ENCODE results near the gene RNF224.

RNF224 gene

DNA sequence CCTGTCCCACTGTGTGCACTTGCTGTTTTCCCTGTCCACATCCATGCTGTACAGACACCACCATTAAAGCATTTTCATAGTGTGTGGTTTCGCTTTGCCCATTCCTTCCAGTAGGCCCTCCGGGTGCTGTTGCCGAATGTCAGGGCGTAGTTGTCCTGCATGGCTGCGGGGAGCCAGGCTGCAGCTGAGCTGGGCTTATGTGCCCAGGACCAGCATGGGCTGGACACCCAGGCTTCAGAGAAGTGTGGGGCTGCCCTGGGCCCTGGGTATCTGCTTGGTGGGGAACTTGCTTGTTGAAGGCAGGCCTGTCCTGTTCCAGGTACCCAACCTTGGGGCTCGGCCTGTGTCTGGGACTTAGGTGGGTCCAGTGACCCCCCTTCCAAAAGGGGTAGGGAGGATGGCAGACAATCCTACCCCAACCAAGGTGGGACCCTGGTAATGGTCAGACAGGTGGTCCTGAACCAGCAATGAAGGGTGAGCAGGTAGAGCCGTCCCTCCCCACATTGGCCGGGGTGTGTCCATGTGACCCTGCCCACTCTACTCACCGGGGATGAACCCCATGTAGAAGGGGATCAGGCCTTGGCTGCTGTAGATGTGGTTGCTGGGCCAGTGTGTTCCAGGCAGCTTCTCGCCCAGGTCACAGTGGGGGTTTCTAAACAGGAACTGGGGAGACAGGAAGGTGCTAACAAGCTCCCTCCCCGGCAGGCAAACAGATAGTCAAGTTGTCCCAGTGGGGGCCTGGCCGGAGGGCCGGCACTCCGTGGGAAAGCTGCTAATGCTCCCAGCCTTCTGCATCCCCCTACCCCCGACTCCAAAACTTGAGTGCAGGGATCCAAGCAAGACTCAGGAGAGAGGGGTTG is 16.6 kb downstream of the RNF224 start:
- Histone ChIP-seq H3K4me3 (ENCODE audit: low read depth, low read length) (no peak overlapping the region), H3K27ac (no peak overlapping the region), H3K27me3 (ENCODE audit: control insufficient read depth, insufficient read depth, low read length) (no peaks in the 10 kb centered on the region), H3K79me2 (no peaks in the 10 kb centered on the region), H3K9ac (no peak overlapping the region), H3K9me3 (ENCODE audit: control insufficient read depth, low read length) (no peaks in the 10 kb centered on the region), H3K4me1 (peaks cover 2% of the 10 kb centered on the region), H2AFZ (no peak overlapping the region), H3K36me3 (ENCODE audit: control insufficient read depth, insufficient read depth, low read length) (no peaks in the 10 kb centered on the region), H3K4me2 (ENCODE audit: low read length) (no peak overlapping the region)
- TF ChIP-seq, protein P1, sequence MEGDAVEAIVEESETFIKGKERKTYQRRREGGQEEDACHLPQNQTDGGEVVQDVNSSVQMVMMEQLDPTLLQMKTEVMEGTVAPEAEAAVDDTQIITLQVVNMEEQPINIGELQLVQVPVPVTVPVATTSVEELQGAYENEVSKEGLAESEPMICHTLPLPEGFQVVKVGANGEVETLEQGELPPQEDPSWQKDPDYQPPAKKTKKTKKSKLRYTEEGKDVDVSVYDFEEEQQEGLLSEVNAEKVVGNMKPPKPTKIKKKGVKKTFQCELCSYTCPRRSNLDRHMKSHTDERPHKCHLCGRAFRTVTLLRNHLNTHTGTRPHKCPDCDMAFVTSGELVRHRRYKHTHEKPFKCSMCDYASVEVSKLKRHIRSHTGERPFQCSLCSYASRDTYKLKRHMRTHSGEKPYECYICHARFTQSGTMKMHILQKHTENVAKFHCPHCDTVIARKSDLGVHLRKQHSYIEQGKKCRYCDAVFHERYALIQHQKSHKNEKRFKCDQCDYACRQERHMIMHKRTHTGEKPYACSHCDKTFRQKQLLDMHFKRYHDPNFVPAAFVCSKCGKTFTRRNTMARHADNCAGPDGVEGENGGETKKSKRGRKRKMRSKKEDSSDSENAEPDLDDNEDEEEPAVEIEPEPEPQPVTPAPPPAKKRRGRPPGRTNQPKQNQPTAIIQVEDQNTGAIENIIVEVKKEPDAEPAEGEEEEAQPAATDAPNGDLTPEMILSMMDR (IDR thresholded peaks at IDR 0.05), result no peak

DNA sequence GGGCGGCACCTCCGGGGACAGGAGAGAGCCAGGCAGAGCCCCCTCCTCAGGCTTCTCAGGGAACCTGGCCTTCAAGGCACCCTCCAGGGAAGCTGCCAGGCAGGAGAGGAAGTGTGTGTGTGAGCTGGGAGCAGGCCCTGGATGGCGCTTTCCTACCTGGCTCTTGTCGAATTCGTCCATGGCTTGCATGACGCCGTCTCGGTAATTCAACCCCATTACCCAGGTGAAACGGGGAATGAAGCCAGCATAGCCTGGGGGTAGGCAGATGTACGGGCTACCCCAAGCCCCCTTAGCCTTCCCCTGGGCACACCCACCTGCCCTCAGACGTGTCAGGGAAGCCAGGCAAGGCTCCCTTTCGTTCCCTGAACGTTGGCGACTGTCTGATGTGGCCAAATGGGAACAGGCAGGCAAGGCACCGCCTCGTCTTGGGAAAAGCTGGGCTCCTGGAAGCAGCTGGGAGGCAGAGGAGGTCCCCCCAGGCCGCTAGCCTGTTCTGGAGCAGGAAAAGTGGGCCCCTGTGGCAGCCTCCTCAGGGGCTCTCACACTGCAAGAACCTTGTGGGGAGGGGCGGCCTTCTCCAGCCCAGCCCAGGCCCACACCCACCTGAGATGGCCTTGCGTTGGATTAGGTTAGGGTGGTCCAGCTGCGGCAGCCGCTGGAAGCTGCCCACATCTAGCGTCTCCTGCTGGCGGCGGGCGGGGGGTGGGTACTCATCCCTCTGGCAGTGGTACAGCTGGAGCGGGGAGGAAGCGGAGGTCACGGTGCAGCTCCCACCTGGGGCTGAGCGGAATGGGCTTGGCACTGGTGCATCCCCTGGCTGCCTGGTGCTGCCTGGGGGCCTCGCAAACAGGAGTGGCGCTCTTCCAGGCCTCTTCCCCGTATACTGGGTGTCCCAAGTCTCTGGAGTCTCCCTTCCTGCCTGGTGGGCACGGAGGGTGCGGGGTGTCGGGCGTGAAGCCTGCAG is 17.5 kb downstream of the RNF224 start:
- no peaks in the 10 kb centered on the region for H3K9me3 ChIP-seq (ENCODE audit: control insufficient read depth, low read length)
- H2AFZ ChIP-seq, result no peak overlapping the region
- no peak overlapping the region for H3K27ac ChIP-seq
- no peaks in the 10 kb centered on the region for H3K27me3 ChIP-seq (ENCODE audit: control insufficient read depth, insufficient read depth, low read length)
- H3K4me2 ChIP-seq (ENCODE audit: low read length), result no peak overlapping the region
- H3K79me2 ChIP-seq, result no peaks in the 10 kb centered on the region
- no peak overlapping the region for H3K4me3 ChIP-seq (ENCODE audit: low read depth, low read length)
- TF ChIP-seq, protein P1 (IDR thresholded peaks at IDR 0.05), result no peak
- no peaks in the 10 kb centered on the region for H3K36me3 ChIP-seq (ENCODE audit: control insufficient read depth, insufficient read depth, low read length)
- H3K9ac ChIP-seq, result no peak overlapping the region
- H3K4me1 ChIP-seq, result peaks cover 2% of the 10 kb centered on the region

DNA sequence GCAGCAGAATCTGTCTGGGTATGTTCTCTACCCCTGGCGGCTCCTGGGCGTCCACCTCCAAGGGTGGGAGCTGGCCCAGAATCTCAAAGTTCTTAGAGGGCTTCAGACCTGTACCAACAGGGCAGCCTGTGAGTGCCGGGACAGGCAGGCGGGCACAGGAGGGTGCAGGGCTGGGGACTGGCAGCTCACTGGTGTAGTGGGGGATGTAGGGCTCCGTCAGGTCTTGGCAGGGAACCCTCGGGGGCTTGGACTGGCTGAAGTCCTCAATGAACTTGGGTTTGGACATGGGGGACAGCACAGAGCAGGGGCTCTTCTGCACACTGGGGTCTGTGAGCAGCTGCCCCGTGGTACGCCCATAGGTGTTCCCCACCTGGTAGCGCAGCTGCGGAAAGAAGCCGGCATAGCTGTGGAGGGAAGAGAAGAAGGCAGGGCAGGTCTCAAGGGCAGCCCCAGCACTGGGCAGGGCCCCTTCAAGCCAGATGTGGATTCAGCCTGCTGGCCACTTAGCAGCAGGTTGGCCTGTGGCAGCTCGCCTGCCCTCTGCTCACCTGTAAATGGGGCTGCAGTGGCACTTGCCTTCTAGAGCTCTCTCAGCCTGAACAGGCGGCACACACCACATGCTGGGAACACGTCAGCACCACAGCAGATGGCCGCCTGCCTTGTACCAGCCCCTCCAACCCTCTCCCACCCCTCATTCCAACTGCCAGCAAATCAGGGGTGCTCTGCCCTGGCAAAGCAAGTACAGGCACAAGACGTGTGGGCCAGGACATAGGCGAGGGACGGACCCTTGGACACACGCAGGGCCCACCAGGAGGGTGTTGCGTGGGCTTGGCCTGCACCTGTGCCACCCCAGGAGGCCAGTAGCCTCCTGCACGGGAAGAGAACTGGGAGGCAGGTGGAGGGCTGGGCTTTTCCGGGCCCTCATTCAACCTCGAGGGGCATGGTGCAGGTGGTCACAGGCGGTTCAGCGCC is 18.4 kb downstream of the RNF224 start:
- H3K27ac ChIP-seq, result no peak overlapping the region
- no peaks in the 10 kb centered on the region for H3K9me3 ChIP-seq (ENCODE audit: control insufficient read depth, low read length)
- H3K27me3 ChIP-seq (ENCODE audit: control insufficient read depth, insufficient read depth, low read length), result no peaks in the 10 kb centered on the region
- H3K4me1 ChIP-seq, result peaks cover 2% of the 10 kb centered on the region
- TF ChIP-seq, protein P1 (IDR thresholded peaks at IDR 0.05), result no peak
- H3K9ac ChIP-seq, result no peak overlapping the region
- H3K36me3 ChIP-seq (ENCODE audit: control insufficient read depth, insufficient read depth, low read length), result no peaks in the 10 kb centered on the region
- H3K4me2 ChIP-seq (ENCODE audit: low read length), result no peak overlapping the region
- H3K79me2 ChIP-seq, result no peaks in the 10 kb centered on the region
- no peak overlapping the region for H2AFZ ChIP-seq
- no peak overlapping the region for H3K4me3 ChIP-seq (ENCODE audit: low read depth, low read length)

DNA sequence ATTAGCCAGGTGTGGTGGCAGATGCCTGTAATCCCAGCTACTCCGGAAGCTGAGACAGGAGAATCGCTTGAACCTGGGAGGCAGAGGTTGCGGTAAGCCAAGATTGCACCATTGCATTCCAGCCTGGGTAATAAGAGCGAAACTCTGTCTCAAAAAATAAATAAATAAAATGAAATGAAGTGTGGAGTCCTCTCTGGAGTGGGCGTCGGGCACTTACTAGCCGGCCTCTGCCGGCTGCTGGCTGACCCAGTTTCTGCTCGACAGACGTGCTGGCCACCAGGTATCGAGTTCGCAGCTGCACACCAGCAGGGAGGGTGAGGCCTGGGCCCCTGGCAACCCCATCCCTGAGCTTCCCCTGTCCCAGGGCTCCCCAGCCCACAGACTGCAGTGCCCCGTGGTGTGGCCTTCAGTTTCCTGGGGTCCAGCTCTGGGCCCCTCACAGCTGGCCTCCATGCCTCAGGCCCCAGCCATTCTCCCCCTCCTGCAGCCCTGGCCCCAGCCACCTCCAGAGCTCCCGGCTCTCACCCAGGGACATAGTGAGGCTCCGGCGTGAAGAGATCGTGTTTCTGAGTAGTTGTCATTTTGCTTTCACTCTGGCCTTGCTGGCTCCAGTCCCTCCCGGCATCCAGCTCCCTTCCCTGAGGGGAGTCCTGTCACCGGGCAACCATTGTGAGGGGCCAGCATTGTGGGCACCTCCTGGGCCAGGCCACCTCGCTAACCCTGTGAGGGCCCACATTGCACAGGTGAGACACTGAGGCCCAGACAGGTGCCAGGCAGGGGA is 20.0 kb downstream of the RNF224 start:
- Histone ChIP-seq H3K9ac (no peak overlapping the region), H3K9me3 (ENCODE audit: control insufficient read depth, low read length) (no peaks in the 10 kb centered on the region), H3K79me2 (no peaks in the 10 kb centered on the region), H3K36me3 (ENCODE audit: control insufficient read depth, insufficient read depth, low read length) (no peaks in the 10 kb centered on the region), H3K27me3 (ENCODE audit: control insufficient read depth, insufficient read depth, low read length) (no peaks in the 10 kb centered on the region), H3K4me1 (peaks cover under 1% of the 10 kb centered on the region), H3K4me3 (ENCODE audit: low read depth, low read length) (no peak overlapping the region), H3K27ac (no peak overlapping the region), H3K4me2 (ENCODE audit: low read length) (no peak overlapping the region), H2AFZ (no peak overlapping the region)
- TF ChIP-seq, protein P1 (IDR thresholded peaks at IDR 0.05), result no peak
